Measurements from ENCODE around the gene RADIL. TPM values are rescaled to one million over a fixed set of nuclear protein-coding genes. Genes with fewer than 3 reads are reported as not detected.

Gene RADIL
- total and polyA plus RNA-seq, 2 donors (not counting 1 experiment from before 2014, with no cell fraction given): not detected

DNA sequence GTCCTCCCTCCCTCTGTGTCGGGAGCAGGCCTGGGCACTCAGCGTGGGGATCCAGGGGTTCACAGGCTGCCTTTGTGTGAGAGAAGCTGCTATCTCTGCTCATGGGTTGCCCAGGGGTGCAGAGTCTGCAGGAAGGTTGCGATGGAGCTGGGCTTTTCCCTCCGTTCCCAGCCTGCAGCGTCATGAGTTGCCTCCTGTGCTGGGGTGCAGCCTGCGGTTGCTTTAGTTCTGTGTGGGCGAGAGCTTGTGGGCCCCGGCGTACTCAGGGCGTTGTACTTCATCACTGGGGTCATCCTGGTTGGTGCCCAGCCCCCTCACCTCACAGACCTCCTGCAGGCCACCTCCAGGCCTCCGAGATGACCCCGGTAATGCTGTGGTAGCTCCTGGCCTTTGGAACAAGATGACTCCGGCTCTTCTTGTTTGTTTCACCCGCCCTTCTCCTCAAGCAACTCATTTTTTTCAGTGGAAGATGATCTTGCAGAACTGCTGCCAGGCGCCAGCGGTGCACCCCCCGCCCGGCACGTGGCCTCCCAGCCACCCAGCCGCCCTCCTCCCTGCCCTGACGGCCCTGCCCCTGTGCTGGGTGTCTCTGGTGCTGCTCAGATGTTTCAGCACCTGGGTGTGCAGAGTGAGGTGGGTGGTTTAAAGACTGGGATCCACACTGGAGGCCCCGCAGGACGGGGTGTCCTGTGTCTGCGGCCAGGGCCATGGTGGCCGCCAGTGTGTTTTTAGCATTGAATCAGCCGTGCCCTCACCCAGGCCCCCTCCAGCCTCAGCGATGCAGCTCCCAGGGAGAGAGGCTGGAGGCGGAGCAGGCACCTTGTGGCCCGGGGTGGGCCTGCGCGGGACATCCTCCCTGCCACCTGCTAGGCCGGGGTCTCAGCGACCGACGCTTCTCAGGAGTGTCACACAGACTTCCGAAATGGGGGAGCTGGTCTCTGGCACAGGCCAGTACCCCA is 100.9 kb downstream of the RADIL start:
- Histone ChIP-seq H2AFZ (ENCODE audit: insufficient read depth, low read depth, low read length, poor library complexity, severe bottlenecking) (no peak overlapping the region), H3K9ac (ENCODE audit: low read length) (no peak overlapping the region), H3K4me1 (ENCODE audit: control insufficient read depth in 2 of 2, insufficient read depth in 2 of 2, low read length in 2 of 2) (peaks cover 0 to 5% of the 10 kb centered on the region in 2 donors), H3K4me3 (ENCODE audit: control extremely low read depth in 1 of 5, extremely low read depth in 1 of 5, insufficient read depth in 1 of 5, low read depth in 2 of 5, low read length in 4 of 5) (no peak overlapping the region), H3K79me2 (ENCODE audit: control insufficient read depth, insufficient read depth, low read length) (peaks cover 44% of the 10 kb centered on the region), H3K4me2 (replicated peaks; ENCODE audit: low read depth, low read length, poor library complexity, severe bottlenecking) (no peak overlapping the region), H4K20me1 (ENCODE audit: control insufficient read depth, insufficient read depth, low read length, poor library complexity, severe bottlenecking) (peaks cover 73% of the 10 kb centered on the region), H3K27ac (ENCODE audit: low read length in 2 of 2) (no peak overlapping the region), H3K27me3 (replicated peaks in 1 of 4; ENCODE audit: control extremely low read depth in 1 of 4, control insufficient read depth in 3 of 4, insufficient read depth in 4 of 4, low read length in 3 of 4) (no peaks in the 10 kb centered on the region), H3K9me3 (ENCODE audit: control extremely low read depth in 1 of 3, control insufficient read depth in 2 of 3, insufficient read depth in 1 of 3, low read length in 2 of 3) (no peaks in the 10 kb centered on the region), H3K36me3 (replicated peaks in 1 of 2; ENCODE audit: control extremely low read depth in 1 of 2, control insufficient read depth in 1 of 2, extremely low read depth in 1 of 2, insufficient read depth in 2 of 2, low read length in 1 of 2) (peaks cover 8 to 58% of the 10 kb centered on the region in 2 experiments)
- H3K4me1 Mint-ChIP-seq: peaks cover 10% of the 10 kb centered on the region
- no peaks in the 10 kb centered on the region for H3K27me3 Mint-ChIP-seq
- CTCF ChIA-PET: no interaction called here
- POLR2A ChIA-PET: no interaction called here
- no peak overlapping the region for H3K27ac Mint-ChIP-seq
- intact Hi-C loops (cut with micrococcal nuclease): no loop called here
- no peaks in the 10 kb centered on the region for H3K9me3 Mint-ChIP-seq (ENCODE audit: insufficient read depth)
- H3K4me3 Mint-ChIP-seq: no peak overlapping the region
- WGBS (ENCODE audit: insufficient coverage): 98% methylated on average over 32 of the region's 36 CpGs
- ATAC-seq (ENCODE audit: low read depth) (no peak), DNase-seq (no peak)
- TF ChIP-seq EZH2 (IDR thresholded peaks at IDR 0.05; ENCODE audit: borderline replicate concordance, insufficient read depth, low read depth, low read length, poor library complexity, severe bottlenecking) (no peak), CTCF (IDR thresholded peaks at IDR 0.05) (no peak)
